ENCODE data around the gene MCHR2.

MCHR2 gene

GRCh38 chr6:99901596-99902384 lies 92.2 kb downstream of the MCHR2 start:
- DNase-seq = no peak

GRCh38 chr6:99894815-99895214 lies 99.2 kb downstream of the MCHR2 start:
- no peak for DNase-seq

GRCh38 chr6:99887066-99887465 lies 107.0 kb downstream of the MCHR2 start:
- no peak for DNase-seq

GRCh38 chr6:99885051-99885450 lies 109.0 kb downstream of the MCHR2 start:
- no peak for DNase-seq

- no peak for DNase-seq
These were observed 111.8 kb downstream of the MCHR2 start for GRCh38 chr6:99882128-99882702.

- DNase-seq = no peak
These were observed 114.6 kb downstream of the MCHR2 start for GRCh38 chr6:99879431-99879830.

- DNase-seq = no peak
These were observed 119.0 kb downstream of the MCHR2 start for GRCh38 chr6:99875068-99875467.

- DNase-seq = no peak
These were observed 120.9 kb downstream of the MCHR2 start for GRCh38 chr6:99873084-99873483.

GRCh38 chr6:99871641-99872040 lies 122.4 kb downstream of the MCHR2 start:
- no peak for DNase-seq

Measured in NCI-H146 (cell line).